ENCODE measurements around the gene MCM10. TPM values are rescaled to one million over a fixed set of nuclear protein-coding genes. Genes with fewer than 3 reads are reported as not detected.

The MCM10 gene
- total and polyA plus RNA-seq, 2 of the 4 experiments (the other 2 are of a cell fraction) = 5.4 to 11.8 TPM

DNA sequence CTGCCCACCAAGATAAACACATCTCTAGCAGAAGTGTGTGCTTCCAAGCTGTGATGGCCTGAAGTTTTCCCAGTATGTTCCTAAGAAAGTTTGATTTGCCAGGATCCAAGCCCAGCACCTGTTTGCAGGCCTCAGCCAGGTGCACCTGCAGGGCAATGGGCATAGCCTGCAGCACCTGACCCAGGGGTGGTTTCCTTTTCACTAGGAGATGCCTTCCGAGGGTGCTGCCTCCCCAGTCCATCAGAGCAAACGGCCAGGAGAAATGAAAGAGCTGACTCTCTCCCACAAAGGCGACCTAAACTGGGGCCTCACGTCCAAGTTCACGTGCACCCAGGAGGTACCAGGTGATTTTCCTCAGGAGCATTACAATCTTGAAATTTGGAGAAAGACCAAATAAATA lies 65.7 kb downstream of the MCM10 start:
- dilution Hi-C loops (cut with HindIII; ENCODE audit: low sequenced_read_pairs, unreplicated experiment) (no loop called here), intact Hi-C loops (cut with micrococcal nuclease) (no loop called here), in situ Hi-C loops (cut with MboI; ENCODE audit: low sequenced_read_pairs) (no loop called here)
- Histone ChIP-seq H3K9me1 (ENCODE audit: insufficient read depth, low read length) (no peaks in the 10 kb centered on the region), H3K9ac (ENCODE audit: low read depth, low read length) (no peak overlapping the region), H3K4me2 (ENCODE audit: low read depth, low read length) (no peak overlapping the region), H3K79me1 (ENCODE audit: low read depth in 1 of 2, low read length in 2 of 2) (no peaks in the 10 kb centered on the region), H3K36me3 (ENCODE audit: control insufficient read depth, insufficient read depth, low read length) (no peaks in the 10 kb centered on the region), H3K56ac (ENCODE audit: extremely low read depth, insufficient read depth, low read length) (no peak overlapping the region), H3K4ac (ENCODE audit: low read depth, low read length) (no peak overlapping the region), H2AK5ac (ENCODE audit: low read depth, low read length) (no peak overlapping the region), H4K20me1 (ENCODE audit: insufficient read depth, low read length) (no peaks in the 10 kb centered on the region), H3K4me1 (ENCODE audit: control insufficient read depth, insufficient read depth, low read length) (no peaks in the 10 kb centered on the region), H3K27ac (ENCODE audit: insufficient read depth, low read length) (no peak overlapping the region), H2BK5ac (ENCODE audit: low read depth, low read length, poor library complexity, severe bottlenecking) (no peak overlapping the region), H2AK9ac (replicated peaks; ENCODE audit: low read depth, low read length, poor library complexity) (no peak overlapping the region), H2BK120ac (ENCODE audit: low read depth, low read length) (no peak overlapping the region), H4K91ac (ENCODE audit: insufficient read depth, low read depth, low read length) (no peak overlapping the region), H3K14ac (replicated peaks; ENCODE audit: low read depth, low read length) (no peak overlapping the region), H2BK20ac (ENCODE audit: low read depth, low read length) (no peak overlapping the region), H3K4me3 (ENCODE audit: insufficient read depth, low read depth, low read length) (no peak overlapping the region), H3K27me3 (ENCODE audit: control insufficient read depth, insufficient read depth, low read length) (peaks cover 7% of the 10 kb centered on the region; the same call in 1 of the 2 replicates), H3K9me3 (ENCODE audit: control insufficient read depth, insufficient read depth, low read length) (no peaks in the 10 kb centered on the region), H4K5ac (ENCODE audit: low read depth, low read length) (no peak overlapping the region), H3K23ac (ENCODE audit: low read depth, low read length) (no peak overlapping the region), H2BK15ac (ENCODE audit: low read depth, low read length) (no peak overlapping the region), H3K18ac (ENCODE audit: low read depth, low read length) (no peak overlapping the region), H2AFZ (replicated peaks; ENCODE audit: low read length, poor library complexity) (no peak overlapping the region), H4K8ac (ENCODE audit: low read depth in 2 of 2, low read length in 2 of 2) (no peak overlapping the region)
- DNase-seq = no peak
- no peak for TF ChIP-seq SMC3 (IDR thresholded peaks at IDR 0.05; ENCODE audit: low read depth, low read length)
- no peak for TF ChIP-seq RAD21 (IDR thresholded peaks at IDR 0.05; ENCODE audit: low read length)
- no peak for TF ChIP-seq MXI1 (IDR thresholded peaks at IDR 0.05; ENCODE audit: borderline replicate concordance, low read depth, low read length)
- TF ChIP-seq NFE2L2 (IDR thresholded peaks at IDR 0.05; ENCODE audit: low read depth, low read length) = no peak
- no peak for TF ChIP-seq POLR2A (IDR thresholded peaks at IDR 0.05; ENCODE audit: low read depth, low read length)
- TF ChIP-seq FOS (IDR thresholded peaks at IDR 0.05; ENCODE audit: low read depth, low read length) = no peak
- TF ChIP-seq, protein P1, sequence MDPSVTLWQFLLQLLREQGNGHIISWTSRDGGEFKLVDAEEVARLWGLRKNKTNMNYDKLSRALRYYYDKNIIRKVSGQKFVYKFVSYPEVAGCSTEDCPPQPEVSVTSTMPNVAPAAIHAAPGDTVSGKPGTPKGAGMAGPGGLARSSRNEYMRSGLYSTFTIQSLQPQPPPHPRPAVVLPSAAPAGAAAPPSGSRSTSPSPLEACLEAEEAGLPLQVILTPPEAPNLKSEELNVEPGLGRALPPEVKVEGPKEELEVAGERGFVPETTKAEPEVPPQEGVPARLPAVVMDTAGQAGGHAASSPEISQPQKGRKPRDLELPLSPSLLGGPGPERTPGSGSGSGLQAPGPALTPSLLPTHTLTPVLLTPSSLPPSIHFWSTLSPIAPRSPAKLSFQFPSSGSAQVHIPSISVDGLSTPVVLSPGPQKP (IDR thresholded peaks at IDR 0.05; ENCODE audit: borderline replicate concordance, low read depth, low read length) = no peak
- TF ChIP-seq, protein P2, sequence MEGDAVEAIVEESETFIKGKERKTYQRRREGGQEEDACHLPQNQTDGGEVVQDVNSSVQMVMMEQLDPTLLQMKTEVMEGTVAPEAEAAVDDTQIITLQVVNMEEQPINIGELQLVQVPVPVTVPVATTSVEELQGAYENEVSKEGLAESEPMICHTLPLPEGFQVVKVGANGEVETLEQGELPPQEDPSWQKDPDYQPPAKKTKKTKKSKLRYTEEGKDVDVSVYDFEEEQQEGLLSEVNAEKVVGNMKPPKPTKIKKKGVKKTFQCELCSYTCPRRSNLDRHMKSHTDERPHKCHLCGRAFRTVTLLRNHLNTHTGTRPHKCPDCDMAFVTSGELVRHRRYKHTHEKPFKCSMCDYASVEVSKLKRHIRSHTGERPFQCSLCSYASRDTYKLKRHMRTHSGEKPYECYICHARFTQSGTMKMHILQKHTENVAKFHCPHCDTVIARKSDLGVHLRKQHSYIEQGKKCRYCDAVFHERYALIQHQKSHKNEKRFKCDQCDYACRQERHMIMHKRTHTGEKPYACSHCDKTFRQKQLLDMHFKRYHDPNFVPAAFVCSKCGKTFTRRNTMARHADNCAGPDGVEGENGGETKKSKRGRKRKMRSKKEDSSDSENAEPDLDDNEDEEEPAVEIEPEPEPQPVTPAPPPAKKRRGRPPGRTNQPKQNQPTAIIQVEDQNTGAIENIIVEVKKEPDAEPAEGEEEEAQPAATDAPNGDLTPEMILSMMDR (conservative IDR thresholded peaks at IDR 0.05; ENCODE audit: low read depth, low read length) = no peak
- no peak for TF ChIP-seq RCOR1 (IDR thresholded peaks at IDR 0.05; ENCODE audit: insufficient replicate concordance, low read length)
- TF ChIP-seq RFX5 (IDR thresholded peaks at IDR 0.05; ENCODE audit: low read depth, low read length) = no peak
- no peak for TF ChIP-seq MAFK (IDR thresholded peaks at IDR 0.05; ENCODE audit: low read depth, low read length)
- no peak for ATAC-seq (ENCODE audit: low read depth)
- BruUV-seq (replicated peaks) = no TSS peak
- ChIA-PET POLR2A (ENCODE audit: unreplicated experiment) (no interaction called here), CTCF (no interaction called here)
- WGBS, 2 experiments (ENCODE audit: extremely low coverage in 2 of 2, insufficient read length in 1 of 2) = 66% methylated on average over 3 of the region's 5 CpGs; no CpG with 5 or more reads in 1 of the 2 experiments

Measured in IMR-90 (cell line).